K562 (cell line): ENCODE results near the gene PIH1D1. TPM values are rescaled to one million over a fixed set of nuclear protein-coding genes. Genes with fewer than 3 reads are reported as not detected.

Experiments used
- CREB1 ChIP-seq, 2 experiments: sonication (generic) in 1 of 2; formaldehyde crosslinking in 1 of 2; IDR thresholded peaks; 2 replicates each; pipeline versions ENCODE4 v1.6.1 to v1.8.0; 2012 to 2022; ENCODE audit warnings: inconsistent platforms in 1 of 2, mild to moderate bottlenecking in 1 of 2, missing genetic modification reagents in 1 of 2, moderate library complexity in 1 of 2
- FUS ChIP-seq: fragments of 200-400 bp; formaldehyde crosslinking; optimal IDR thresholded peaks from 2 replicates; pipeline ENCODE3; 2017; ENCODE audit warnings: low read depth, low read length
- HBP1 ChIP-seq: fragments of 450-650 bp; formaldehyde crosslinking; IDR thresholded peaks from 2 replicates; pipeline ENCODE4 v1.4.0; 2022; ENCODE audit warnings: missing genetic modification characterization
- KDM1A ChIP-seq, 2 experiments: fragments of 450-650 bp; IDR thresholded peaks; 2 replicates each; pipeline ENCODE4 v1.6.1; 2016; ENCODE audit warnings: mild to moderate bottlenecking in 2 of 2
- MEF2D ChIP-seq: conservative IDR thresholded peaks from 2 replicates; pipeline ENCODE4 v1.6.1; 2016; ENCODE audit warnings: low read depth, missing genetic modification characterization, missing compliant biosample characterization
- NCOA4 ChIP-seq: fragments of 450-650 bp; IDR thresholded peaks from 2 replicates; pipeline ENCODE4 v1.6.1; 2018; ENCODE audit warnings: mild to moderate bottlenecking; ENCODE audit not compliant: partially characterized antibody
- SMARCE1 ChIP-seq: fragments of 450-650 bp; IDR thresholded peaks from 2 replicates; pipeline ENCODE4 v1.7.1; 2016; ENCODE audit warnings: mild to moderate bottlenecking
- ZBTB2 ChIP-seq: fragments of 450-650 bp; IDR thresholded peaks from 2 replicates; pipeline ENCODE4 v1.6.1; 2016; ENCODE audit warnings: antibody characterized with exemption
- ZBTB40 ChIP-seq, 2 experiments: fragments of 450-650 bp in 1 of 2; sonication (generic) in 1 of 2; formaldehyde crosslinking in 1 of 2; IDR thresholded peaks; 2 replicates each; pipeline versions ENCODE4 v1.7.1 to v1.9.0; 2016 to 2022; ENCODE audit warnings: inconsistent platforms in 1 of 2, mild to moderate bottlenecking in 1 of 2, missing genetic modification reagents in 1 of 2
- ZNF174 ChIP-seq: fragments of 250-450 bp; sonication (Bioruptor Pico); IDR thresholded peaks from 2 replicates; pipeline ENCODE4 v1.4.0; 2020; ENCODE audit warnings: mild to moderate bottlenecking
- polyA plus RNA-seq, 8 experiments: library from polyadenylated mRNA; depleted of rRNA in 4 of 8; stranded (reverse) in 5 of 8; unstranded in 3 of 8; fragments of >200 nt; fragmentation: Nextera tagmentation in 2 of 8; fragmentation: Illumina TruSeq in 1 of 8; extraction: Ambion mirVana in 2 of 8; extraction: Trizol in 1 of 8; gene quantifications; 2 replicates each; pipeline versions ENCODE4 v1.2.1 to v1.2.3, GENCODE V29; 2011 to 2014; ENCODE audit warnings: inconsistent platforms in 1 of 8, missing spikeins in 1 of 8
- total RNA-seq, 7 experiments: library from RNA; depleted of rRNA in 6 of 7; stranded (reverse); fragments of >200 nt in 6 of 7; fragmentation: Illumina TruSeq in 2 of 7; extraction: Trizol in 2 of 7; gene quantifications; 2 replicates each; pipeline versions ENCODE4 v1.2.1 to v1.2.3, GENCODE V29; 2011 to 2021; ENCODE audit warnings: low replicate concordance in 1 of 7

The PIH1D1 gene
- total and polyA plus RNA-seq, 9 of the 15 experiments (the other 6 are each of a cell fraction or from before 2014, with no cell fraction given): 26.5 to 224 (median 137) TPM

- TF ChIP-seq ZBTB40 (IDR thresholded peaks at IDR 0.05) (peak; percentile 56; the same call in 1 of the 2 replicates), ZBTB40 (CRISPR knock-in tag; IDR thresholded peaks at IDR 0.05) (no peak), HBP1 (peak; percentile 76), SMARCE1 (0 out of 2 replicates have a peak, but pooled peaks have one; percentile 35), KDM1A (IDR thresholded peaks at IDR 0.05) (peak in 1 of 2 experiments; percentile 30; a peak in 1 of 4 replicates), NCOA4 (peak; percentile 19), CREB1 (IDR thresholded peaks at IDR 0.05) (no peak), CREB1 (CRISPR knock-in tag; IDR thresholded peaks at IDR 0.05) (no peak), FUS (no peak), ZNF174 (no peak), MEF2D (tag) (peak; percentile 95), ZBTB2 (peak; percentile 41; the same call in 1 of the 2 replicates)
Measured at GRCh38 chr19:49423071-49423984, 28.3 kb downstream of the PIH1D1 start, which contains the start of gene PTH2 (continued).
